ENCODE measurements around the gene KRTAP6-2.

KRTAP6-2 gene

GRCh38 chr21:30598802-30599201 lies at the start of gene KRTAP6-2:
Gene KRTAP6-2 (minus strand): TSS chr21:30598902. CDS start chr21:30598874, 28 bp downstream.
- TF ChIP-seq EZH2 (IDR thresholded peaks at IDR 0.05; ENCODE audit: borderline replicate concordance, low read depth, low read length, severe bottlenecking), result no peak
- no peak for ATAC-seq (ENCODE audit: insufficient read depth, low read depth)
- no peaks in the 10 kb centered on the region for H3K79me2 ChIP-seq (ENCODE audit: insufficient read depth, low read length)
- H3K9me3 ChIP-seq (ENCODE audit: insufficient read depth, low read length, severe bottlenecking), result no peaks in the 10 kb centered on the region
- H3K27me3 ChIP-seq (ENCODE audit: insufficient read depth, low read length, poor library complexity), result no peaks in the 10 kb centered on the region
- no peak within 1 kb of the TSS for H2AFZ ChIP-seq (ENCODE audit: low read depth, low read length)
- H3K36me3 ChIP-seq (ENCODE audit: insufficient read depth, low read length), result no peaks in the 10 kb centered on the region
- DNase-seq, result no peak
- H4K20me1 ChIP-seq (ENCODE audit: insufficient read depth, low read length), result no peaks in the 10 kb centered on the region
- no peak within 1 kb of the TSS for H3K9ac ChIP-seq (ENCODE audit: low read depth, low read length)
- H3K27ac ChIP-seq (ENCODE audit: low read length), result no peak within 1 kb of the TSS
- no peaks in the 10 kb centered on the region for H3K4me1 ChIP-seq (ENCODE audit: insufficient read depth, low read length)
- no peak within 1 kb of the TSS for H3K4me3 ChIP-seq (ENCODE audit: low read depth in 1 of 2, low read length in 2 of 2)
- no peak within 1 kb of the TSS for H3K4me2 ChIP-seq (ENCODE audit: insufficient read depth, low read length)

GRCh38 chr21:30646904-30647414 lies 48.3 kb upstream of the KRTAP6-2 start:
- Histone ChIP-seq H3K36me3 (ENCODE audit: insufficient read depth, low read length) (no peaks in the 10 kb centered on the region), H3K27ac (ENCODE audit: low read length) (no peak overlapping the region), H3K9me3 (ENCODE audit: insufficient read depth, low read length, severe bottlenecking) (no peaks in the 10 kb centered on the region), H3K9ac (ENCODE audit: low read depth, low read length) (no peak overlapping the region), H3K4me2 (ENCODE audit: insufficient read depth, low read length) (no peak overlapping the region), H3K4me1 (ENCODE audit: insufficient read depth, low read length) (no peaks in the 10 kb centered on the region), H3K79me2 (ENCODE audit: insufficient read depth, low read length) (no peaks in the 10 kb centered on the region), H4K20me1 (ENCODE audit: insufficient read depth, low read length) (no peaks in the 10 kb centered on the region), H3K4me3 (ENCODE audit: low read depth in 1 of 2, low read length in 2 of 2) (no peak overlapping the region), H3K27me3 (ENCODE audit: insufficient read depth, low read length, poor library complexity) (no peaks in the 10 kb centered on the region), H2AFZ (ENCODE audit: low read depth, low read length) (no peak overlapping the region)
- TF ChIP-seq CTCF (IDR thresholded peaks at IDR 0.05; ENCODE audit: borderline replicate concordance, extremely low read depth, low read length, poor library complexity, severe bottlenecking), result no peak
- no peak for TF ChIP-seq EZH2 (IDR thresholded peaks at IDR 0.05; ENCODE audit: borderline replicate concordance, low read depth, low read length, severe bottlenecking)
- no peak for ATAC-seq (ENCODE audit: insufficient read depth, low read depth)
- no peak for DNase-seq

GRCh38 chr21:30642564-30642963 lies 43.9 kb upstream of the KRTAP6-2 start, which contains the start of gene KRTAP20-3:
Gene KRTAP20-3 (plus strand): TSS chr21:30642864.
- no peak for ATAC-seq (ENCODE audit: insufficient read depth, low read depth)
- TF ChIP-seq EZH2 (IDR thresholded peaks at IDR 0.05; ENCODE audit: borderline replicate concordance, low read depth, low read length, severe bottlenecking) (no peak), CTCF (IDR thresholded peaks at IDR 0.05; ENCODE audit: borderline replicate concordance, extremely low read depth, low read length, poor library complexity, severe bottlenecking) (no peak)
- Histone ChIP-seq H3K36me3 (ENCODE audit: insufficient read depth, low read length) (no peaks in the 10 kb centered on the region), H2AFZ (ENCODE audit: low read depth, low read length) (no peak within 1 kb of the TSS), H3K4me2 (ENCODE audit: insufficient read depth, low read length) (no peak within 1 kb of the TSS), H3K9ac (ENCODE audit: low read depth, low read length) (no peak within 1 kb of the TSS), H4K20me1 (ENCODE audit: insufficient read depth, low read length) (no peaks in the 10 kb centered on the region), H3K4me1 (ENCODE audit: insufficient read depth, low read length) (no peaks in the 10 kb centered on the region), H3K4me3 (ENCODE audit: low read depth in 1 of 2, low read length in 2 of 2) (no peak within 1 kb of the TSS), H3K79me2 (ENCODE audit: insufficient read depth, low read length) (no peaks in the 10 kb centered on the region), H3K27me3 (ENCODE audit: insufficient read depth, low read length, poor library complexity) (no peaks in the 10 kb centered on the region), H3K27ac (ENCODE audit: low read length) (no peak within 1 kb of the TSS), H3K9me3 (ENCODE audit: insufficient read depth, low read length, severe bottlenecking) (no peaks in the 10 kb centered on the region)
- DNase-seq, result no peak

GRCh38 chr21:30638686-30639085 lies 40.0 kb upstream of the KRTAP6-2 start:
- Histone ChIP-seq H3K9ac (ENCODE audit: low read depth, low read length) (no peak overlapping the region), H3K9me3 (ENCODE audit: insufficient read depth, low read length, severe bottlenecking) (no peaks in the 10 kb centered on the region), H3K4me3 (ENCODE audit: low read depth in 1 of 2, low read length in 2 of 2) (no peak overlapping the region), H3K4me2 (ENCODE audit: insufficient read depth, low read length) (no peak overlapping the region), H2AFZ (ENCODE audit: low read depth, low read length) (no peak overlapping the region), H3K27me3 (ENCODE audit: insufficient read depth, low read length, poor library complexity) (no peaks in the 10 kb centered on the region), H3K4me1 (ENCODE audit: insufficient read depth, low read length) (no peaks in the 10 kb centered on the region), H3K36me3 (ENCODE audit: insufficient read depth, low read length) (no peaks in the 10 kb centered on the region), H3K27ac (ENCODE audit: low read length) (no peak overlapping the region), H4K20me1 (ENCODE audit: insufficient read depth, low read length) (no peaks in the 10 kb centered on the region), H3K79me2 (ENCODE audit: insufficient read depth, low read length) (no peaks in the 10 kb centered on the region)
- DNase-seq (no peak), ATAC-seq (ENCODE audit: insufficient read depth, low read depth) (no peak)
- TF ChIP-seq EZH2 (IDR thresholded peaks at IDR 0.05; ENCODE audit: borderline replicate concordance, low read depth, low read length, severe bottlenecking) (no peak), CTCF (IDR thresholded peaks at IDR 0.05; ENCODE audit: borderline replicate concordance, extremely low read depth, low read length, poor library complexity, severe bottlenecking) (no peak)
